GM18505 (cell line): ENCODE measurements around the gene GPC6.

ENCODE experiments used
- ATAC-seq: cut with Tn5 transposase; IDR thresholded peaks from one replicate; pipeline ENCODE4 v1.9.1; 2021; ENCODE audit not compliant: unreplicated experiment
- POLR2A ChIP-seq: IDR thresholded peaks from 4 replicates; pipeline ENCODE4 v1.6.1; 2011; ENCODE audit warnings: borderline replicate concordance; ENCODE audit not compliant: insufficient read depth, insufficient read length; ENCODE audit errors: extremely low read depth

The GPC6 gene

GRCh38 chr13:93685900-93686299, 459.3 kb downstream of the GPC6 start:
- TF ChIP-seq POLR2A = no peak

GRCh38 chr13:93686399-93686798, 459.8 kb downstream of the GPC6 start:
- no peak for ATAC-seq
- TF ChIP-seq POLR2A = no peak

More at GRCh38 chr13:93685900-93686299, 459.3 kb downstream of the GPC6 start:
- no peak for ATAC-seq

DNA sequence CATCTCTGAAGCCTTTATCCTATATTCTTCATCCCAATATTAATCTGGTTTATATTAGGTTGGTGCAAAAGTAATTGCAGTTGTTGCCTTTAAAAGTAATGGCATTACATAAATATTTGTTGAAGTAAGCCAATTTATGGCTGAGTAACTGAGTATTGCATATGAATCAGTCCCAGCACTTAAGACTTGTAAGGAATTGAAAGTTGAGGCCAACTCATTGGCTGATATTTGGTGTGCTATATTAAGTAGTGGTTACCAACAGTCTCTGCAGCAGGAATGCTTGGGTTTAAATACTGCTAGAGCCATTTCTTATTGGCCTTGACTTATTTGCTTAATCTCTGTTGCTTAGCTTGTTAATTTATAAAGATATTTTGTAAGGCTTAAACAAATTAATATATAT, 460.7 kb downstream of the GPC6 start:
- TF ChIP-seq POLR2A = no peak
- no peak for ATAC-seq

DNA sequence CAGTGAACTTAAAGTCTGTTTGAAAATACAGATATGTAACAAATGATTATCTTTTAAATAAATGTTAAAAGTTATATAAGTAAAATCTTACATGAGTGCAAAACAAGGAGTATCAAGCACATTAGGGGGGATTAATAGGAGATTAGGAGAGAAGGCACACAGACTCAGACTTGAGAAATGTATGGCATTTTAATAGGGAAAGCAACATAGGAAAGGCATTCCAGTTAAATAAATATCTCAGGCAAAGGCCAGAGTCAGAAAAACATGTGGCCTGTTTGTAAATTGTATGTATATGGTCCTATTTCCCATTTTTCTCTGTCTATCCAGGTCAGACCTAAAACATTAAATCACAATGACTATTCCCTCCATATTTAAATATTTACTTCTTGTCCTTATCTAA, 462.7 kb downstream of the GPC6 start:
- TF ChIP-seq POLR2A = no peak
- no peak for ATAC-seq

GRCh38 chr13:93690139-93690538, 463.5 kb downstream of the GPC6 start:
- TF ChIP-seq POLR2A = no peak
- no peak for ATAC-seq

GRCh38 chr13:93698016-93698613, 471.5 kb downstream of the GPC6 start:
- TF ChIP-seq POLR2A = no peak
- ATAC-seq = no peak

GRCh38 chr13:93700115-93700514, 473.5 kb downstream of the GPC6 start:
- no peak for ATAC-seq
- no peak for TF ChIP-seq POLR2A

- TF ChIP-seq POLR2A = no peak
- ATAC-seq = no peak
These were observed 481.9 kb downstream of the GPC6 start for GRCh38 chr13:93708308-93709075.

GRCh38 chr13:93709506-93710244, 483.1 kb downstream of the GPC6 start:
- ATAC-seq = no peak

DNA sequence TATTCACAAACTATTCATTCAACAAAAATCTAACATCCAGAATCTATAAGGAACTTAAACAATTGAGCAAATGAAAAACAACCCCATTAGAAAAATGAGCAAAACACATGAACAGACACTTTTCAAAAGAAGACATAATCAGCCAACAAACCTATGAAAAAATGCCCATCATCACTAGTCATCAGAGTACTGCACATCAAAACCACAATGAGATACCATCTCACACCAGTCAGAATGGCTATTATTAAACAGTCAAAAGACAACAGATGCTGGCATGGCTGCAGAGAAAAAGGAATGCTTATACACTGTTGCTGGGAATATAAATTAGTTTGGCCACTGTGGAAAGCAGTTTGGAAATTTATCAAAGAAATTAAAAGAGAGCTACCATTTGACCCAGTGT, 487.6 kb downstream of the GPC6 start:
- no peak for ATAC-seq
- TF ChIP-seq POLR2A = no peak

More at GRCh38 chr13:93709506-93710244, 483.1 kb downstream of the GPC6 start:
- TF ChIP-seq POLR2A = no peak

DNA sequence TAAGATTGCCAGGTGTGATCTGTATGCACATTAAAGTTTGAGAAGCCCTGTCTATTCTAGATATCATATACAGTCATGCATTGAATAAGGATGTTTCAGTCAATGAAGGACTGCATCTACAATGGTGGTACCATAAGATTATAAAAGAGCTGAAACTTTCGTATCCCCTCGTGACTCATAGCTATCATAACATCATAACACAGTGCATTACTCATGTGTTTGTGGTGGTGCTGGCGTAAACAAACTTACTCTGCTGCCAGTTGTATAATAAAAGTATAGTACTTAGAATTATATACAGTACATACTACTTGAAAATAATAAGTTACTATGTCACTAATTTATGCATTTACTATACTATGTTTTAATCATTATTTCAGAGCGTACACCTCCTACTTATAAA, 489.3 kb downstream of the GPC6 start:
- ATAC-seq = no peak
- no peak for TF ChIP-seq POLR2A

GRCh38 chr13:93716623-93717022, 490.0 kb downstream of the GPC6 start:
- no peak for TF ChIP-seq POLR2A
- no peak for ATAC-seq

DNA sequence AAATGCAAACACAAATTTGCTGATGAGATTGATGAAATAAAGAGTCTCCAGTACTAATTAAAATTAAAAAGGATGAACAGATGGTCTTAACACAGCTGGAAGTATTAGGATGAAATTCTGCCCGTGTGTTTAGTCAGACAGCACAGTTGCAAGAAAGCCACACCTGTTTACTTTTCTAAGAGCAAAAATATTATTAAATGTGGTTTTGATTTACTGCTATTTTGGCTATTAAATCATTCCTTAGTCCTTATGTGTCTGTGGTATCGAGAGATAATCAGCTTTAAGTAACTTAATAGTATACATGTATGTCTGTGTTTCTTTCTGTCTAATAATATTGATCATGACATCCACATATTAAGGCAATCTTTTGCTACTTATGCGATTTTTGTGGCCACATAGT, 494.9 kb downstream of the GPC6 start:
- no peak for ATAC-seq
- TF ChIP-seq POLR2A = no peak

DNA sequence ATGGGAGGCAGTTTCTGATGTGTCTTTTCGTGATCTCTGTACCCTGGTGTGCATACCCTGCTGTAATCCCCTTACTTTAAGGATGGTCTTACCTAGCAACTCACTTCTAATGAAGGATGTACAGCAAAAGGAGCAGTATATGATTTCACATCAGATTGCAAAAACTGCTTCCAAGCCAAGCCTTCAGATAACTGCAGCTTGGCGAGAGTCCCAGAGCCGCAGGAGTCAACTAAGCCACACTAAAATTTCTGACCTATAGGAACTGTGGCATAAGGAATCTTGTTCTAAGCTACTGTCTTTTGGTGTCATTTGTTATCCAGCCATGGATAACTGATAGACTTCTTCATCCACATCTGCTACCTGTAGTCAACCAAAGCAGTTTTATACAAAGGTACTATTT, 496.7 kb downstream of the GPC6 start:
- TF ChIP-seq POLR2A = no peak
- no peak for ATAC-seq

DNA sequence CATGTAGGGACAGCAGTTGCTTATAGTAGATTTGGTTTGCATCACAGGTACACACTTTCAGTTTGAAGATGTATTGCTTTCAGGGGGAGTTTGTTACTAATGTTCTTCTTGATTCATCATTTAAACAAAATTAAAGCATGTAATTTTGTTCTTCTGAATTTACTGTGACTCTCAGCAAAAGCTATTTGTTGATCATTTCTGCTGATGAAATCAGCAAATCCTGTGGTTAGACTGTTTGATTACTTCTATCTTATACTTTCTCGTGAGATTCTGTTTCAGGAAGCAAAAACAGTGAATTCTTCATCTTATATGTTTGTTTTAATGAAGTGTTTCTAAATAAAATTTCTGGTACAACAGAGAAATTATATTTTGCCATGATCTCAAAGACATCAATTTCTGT, 497.6 kb downstream of the GPC6 start:
- no peak for ATAC-seq
- no peak for TF ChIP-seq POLR2A
